Right forelimb (tissue), 1 donor: Measurements from ENCODE around the gene ABCC5.
A peak's percentile ranks its signal among the peaks of the same experiment; 100 is the strongest.
"Not testable (repeated sequence)": the region's sequence is repeated elsewhere in the genome, so short reads cannot be mapped to it uniquely, and the experiment has no call there.

Experiments
- DNase-seq: peaks from one replicate; pipeline ENCODE4 v3.0.0-alpha.2; 2018

ABCC5 gene

GRCh38 chr3:184015381-184016019 lies 2.2 kb downstream of the ABCC5 start:
- no peak for DNase-seq

- no peak for DNase-seq
Measured at GRCh38 chr3:184011937-184012889, 5.5 kb downstream of the ABCC5 start.

- DNase-seq: no peak
Measured at GRCh38 chr3:184011230-184011876, 6.3 kb downstream of the ABCC5 start.

GRCh38 chr3:184008161-184008560 lies 9.5 kb downstream of the ABCC5 start:
- no peak for DNase-seq

GRCh38 chr3:184007143-184007813 lies 10.4 kb downstream of the ABCC5 start:
- DNase-seq: not testable (repeated sequence)

GRCh38 chr3:184005941-184006507 lies 11.7 kb downstream of the ABCC5 start:
- DNase-seq: peak; percentile 46

- DNase-seq: no peak
Measured at GRCh38 chr3:184004476-184004875, 13.2 kb downstream of the ABCC5 start.

GRCh38 chr3:184003187-184003967 lies 14.3 kb downstream of the ABCC5 start:
- DNase-seq: no peak

GRCh38 chr3:184002469-184002868 lies 15.2 kb downstream of the ABCC5 start:
- DNase-seq: no peak

GRCh38 chr3:184001761-184002160 lies 15.9 kb downstream of the ABCC5 start:
- DNase-seq: no peak

GRCh38 chr3:183991403-183991802 lies 26.3 kb downstream of the ABCC5 start:
- no peak for DNase-seq

GRCh38 chr3:183988216-183988790 lies 29.4 kb downstream of the ABCC5 start:
- no peak for DNase-seq

GRCh38 chr3:183987000-183987600 lies 30.6 kb downstream of the ABCC5 start:
- DNase-seq: no peak

GRCh38 chr3:183984749-183985729 lies 32.6 kb downstream of the ABCC5 start:
- no peak for DNase-seq

GRCh38 chr3:183984127-183984740 lies 33.5 kb downstream of the ABCC5 start:
- no peak for DNase-seq

GRCh38 chr3:183981990-183982644 lies 35.6 kb downstream of the ABCC5 start:
- DNase-seq: no peak

- DNase-seq: no peak
Measured at GRCh38 chr3:183980403-183980802, 37.3 kb downstream of the ABCC5 start.

GRCh38 chr3:183975981-183976662 lies 41.6 kb downstream of the ABCC5 start:
- no peak for DNase-seq
